ENCODE results near the gene MCM8. TPM values are rescaled to one million over a fixed set of nuclear protein-coding genes. Genes with fewer than 3 reads are reported as not detected.
"Not testable (repeated sequence)": the region's sequence is repeated elsewhere in the genome, so short reads cannot be mapped to it uniquely, and the experiment has no call there.

The MCM8 gene
- total RNA-seq, 3 donors from 2014 or later, result 19.7 to 27.3 (median 20.1) TPM

DNA sequence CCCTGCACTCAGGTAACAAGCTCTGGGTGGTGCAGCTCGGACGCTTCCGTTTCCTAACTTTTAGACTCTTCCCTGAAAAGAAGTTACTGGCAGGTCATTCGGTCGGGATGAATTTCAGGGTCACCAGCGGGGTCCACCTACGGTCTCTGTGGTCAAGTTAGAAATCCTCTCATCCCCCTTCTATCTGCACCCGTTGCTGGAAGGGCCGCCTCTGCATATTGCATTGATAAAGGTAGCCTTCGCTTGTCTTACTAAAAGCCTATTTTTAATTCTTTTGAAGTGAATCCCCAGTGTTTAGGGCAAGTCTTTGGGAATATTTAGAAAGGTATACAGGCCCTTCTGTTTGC, 56.1 kb downstream of the MCM8 start:
- DNase-seq, result no peak
- Mint-ChIP-seq H3K4me3 (peak overlapping the region; percentile 96), H3K36me3 (ENCODE audit: insufficient read depth) (peaks cover 10% of the 10 kb centered on the region), H3K4me1 (ENCODE audit: low read depth) (peaks cover 29% of the 10 kb centered on the region), H3K27me3 (ENCODE audit: low read depth) (no peaks in the 10 kb centered on the region), H3K9me3 (no peaks in the 10 kb centered on the region)
- ATAC-seq, result no peak

DNA sequence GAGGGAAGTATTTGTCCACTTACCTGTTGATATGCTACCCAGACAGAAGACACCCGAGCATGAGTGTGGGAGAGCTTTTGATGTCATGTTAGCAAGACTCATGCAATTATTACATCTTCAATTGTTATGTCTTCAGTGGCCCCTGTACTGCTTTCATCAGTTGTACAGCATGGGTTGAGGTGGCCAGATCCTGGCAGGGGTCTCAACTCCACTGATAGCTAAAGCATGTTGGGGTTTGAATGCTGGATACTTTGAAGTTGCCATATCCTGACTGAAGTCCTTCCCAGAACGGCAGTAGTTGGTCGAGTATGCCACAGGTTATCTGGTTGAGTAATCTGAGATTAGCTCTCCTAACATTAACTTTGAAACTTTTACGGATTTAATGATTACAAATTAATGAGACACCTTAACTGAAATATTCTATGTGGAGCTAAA, 56.7 kb downstream of the MCM8 start:
- Mint-ChIP-seq H3K27me3 (ENCODE audit: low read depth) (no peaks in the 10 kb centered on the region), H3K4me1 (ENCODE audit: low read depth) (peaks cover 31% of the 10 kb centered on the region), H3K9me3 (no peaks in the 10 kb centered on the region), H3K4me3 (peak overlapping the region; percentile 96), H3K36me3 (ENCODE audit: insufficient read depth) (peaks cover 15% of the 10 kb centered on the region)
- DNase-seq (no peak), ATAC-seq (no peak)

DNA sequence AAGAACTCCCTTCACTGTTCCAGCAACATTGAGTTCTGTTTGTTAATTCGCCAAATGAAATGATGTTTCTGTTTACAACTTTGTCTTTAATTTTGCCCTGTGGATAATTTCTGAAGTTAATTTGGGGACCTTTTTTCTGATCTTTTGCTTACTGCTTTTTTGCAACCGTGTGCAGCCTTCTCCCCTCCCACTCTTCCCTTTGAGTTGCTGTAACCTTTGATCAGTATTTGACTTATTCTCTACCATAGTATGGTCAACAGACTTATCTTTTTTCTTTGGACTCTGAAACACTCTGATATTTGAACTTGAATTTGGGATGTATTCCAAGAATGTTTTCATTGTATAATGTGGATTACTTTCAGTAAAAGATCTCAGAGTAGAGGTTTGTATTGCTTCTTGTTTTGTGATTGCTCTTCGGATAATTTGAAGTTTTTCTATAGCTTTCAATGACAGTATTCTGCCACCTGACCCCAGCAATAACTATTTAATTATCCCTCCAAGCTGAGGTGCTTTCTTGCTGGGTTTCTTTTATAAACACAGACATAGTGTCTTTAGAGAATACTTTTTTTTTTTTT, 57.2 kb downstream of the MCM8 start:
- Mint-ChIP-seq H3K4me3 (peak overlapping the region; percentile 96), H3K36me3 (ENCODE audit: insufficient read depth) (peaks cover 20% of the 10 kb centered on the region), H3K4me1 (ENCODE audit: low read depth) (peaks cover 36% of the 10 kb centered on the region), H3K27me3 (ENCODE audit: low read depth) (no peaks in the 10 kb centered on the region), H3K9me3 (no peaks in the 10 kb centered on the region)
- DNase-seq (no peak), ATAC-seq (no peak)

DNA sequence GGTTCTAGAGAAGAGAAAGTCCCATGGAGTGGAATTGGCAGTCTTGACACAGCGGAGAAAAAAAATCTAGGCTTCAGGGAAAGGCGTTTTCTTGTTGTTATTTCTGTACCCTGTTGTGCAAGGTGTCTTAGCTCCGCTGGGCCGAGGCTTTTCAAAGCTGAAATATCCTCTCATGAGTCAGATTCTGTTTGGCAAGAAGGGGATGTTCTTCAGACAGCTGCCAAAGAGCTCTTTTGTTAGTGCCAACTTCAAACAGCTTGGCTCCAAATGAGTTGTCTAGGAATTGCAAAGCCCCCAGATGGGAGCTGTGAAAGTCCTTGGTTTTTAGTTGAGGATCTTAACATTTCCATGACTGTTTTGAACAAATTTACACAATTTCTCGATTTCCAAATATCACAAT, 57.8 kb downstream of the MCM8 start:
- peaks cover 22% of the 10 kb centered on the region for H3K36me3 Mint-ChIP-seq (ENCODE audit: insufficient read depth)
- peak overlapping the region; percentile 96 for H3K4me3 Mint-ChIP-seq
- peaks cover 35% of the 10 kb centered on the region for H3K4me1 Mint-ChIP-seq (ENCODE audit: low read depth)
- ATAC-seq (no peak), DNase-seq (no peak)
- no peaks in the 10 kb centered on the region for H3K27me3 Mint-ChIP-seq (ENCODE audit: low read depth)
- no peaks in the 10 kb centered on the region for H3K9me3 Mint-ChIP-seq

DNA sequence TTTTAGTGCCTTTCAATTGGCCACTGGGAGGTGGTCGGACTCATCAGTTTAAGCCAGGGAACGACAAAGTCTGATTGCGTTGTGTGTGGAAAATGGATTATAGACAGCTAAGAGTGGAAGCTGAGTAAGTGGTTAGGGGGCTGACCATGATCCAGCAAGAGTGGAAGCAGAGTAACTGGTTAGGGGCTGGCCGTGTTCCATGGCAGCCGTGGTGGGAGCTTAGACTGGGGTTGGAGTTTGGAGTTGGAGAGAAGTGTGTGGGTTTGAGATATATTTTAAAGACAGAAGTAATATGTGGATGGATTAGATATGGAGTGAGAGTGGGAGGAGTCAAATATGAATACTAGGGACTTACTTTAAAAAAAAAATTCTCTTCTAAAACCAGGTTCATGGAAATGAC, 61.7 kb downstream of the MCM8 start:
- Mint-ChIP-seq H3K4me3 (no peak overlapping the region), H3K9me3 (no peaks in the 10 kb centered on the region), H3K4me1 (ENCODE audit: low read depth) (peaks cover 43% of the 10 kb centered on the region), H3K36me3 (ENCODE audit: insufficient read depth) (peaks cover 43% of the 10 kb centered on the region), H3K27me3 (ENCODE audit: low read depth) (no peaks in the 10 kb centered on the region)
- ATAC-seq (no peak), DNase-seq (no peak)

DNA sequence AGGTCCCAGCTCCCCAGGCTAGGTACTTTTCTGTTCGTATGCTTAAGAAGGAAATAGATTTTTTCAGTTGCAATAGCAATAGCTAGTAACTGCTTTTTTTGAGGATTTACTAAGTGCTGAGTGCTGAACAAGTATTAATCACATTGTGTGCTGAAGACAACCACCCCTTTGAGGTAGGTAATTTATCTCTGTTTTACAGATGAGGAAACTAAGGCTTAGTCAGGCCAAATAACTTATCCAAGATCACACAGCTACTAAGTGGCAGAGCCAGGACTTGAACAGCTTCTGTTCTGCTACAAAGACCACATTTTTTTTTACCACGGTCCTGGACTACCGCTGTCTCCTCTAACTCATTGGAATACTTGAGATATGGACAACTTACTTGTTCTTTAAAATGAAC, 63.6 kb downstream of the MCM8 start:
- no peaks in the 10 kb centered on the region for H3K27me3 Mint-ChIP-seq (ENCODE audit: low read depth)
- H3K9me3 Mint-ChIP-seq, result no peaks in the 10 kb centered on the region
- peaks cover 55% of the 10 kb centered on the region for H3K36me3 Mint-ChIP-seq (ENCODE audit: insufficient read depth)

DNA sequence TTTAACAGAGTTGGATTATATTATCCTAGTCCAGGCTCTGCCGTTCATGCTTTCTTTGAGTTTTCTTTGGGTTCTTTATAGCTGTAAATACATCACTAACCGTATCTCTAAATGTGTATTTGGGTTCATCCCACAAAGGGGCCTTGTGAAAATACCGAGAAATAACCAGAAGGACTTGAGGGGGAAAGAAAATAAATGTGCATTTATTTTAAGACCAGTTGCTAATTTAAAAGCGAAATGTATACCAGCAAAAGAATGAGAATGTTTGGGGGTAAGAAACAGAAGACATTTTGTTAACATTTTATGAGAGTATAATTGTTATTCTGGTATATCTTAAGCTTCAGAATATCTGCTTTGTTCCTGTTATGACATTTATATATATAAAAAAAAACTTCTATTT, 64.5 kb downstream of the MCM8 start:
- no peak overlapping the region for H3K4me3 Mint-ChIP-seq
- ATAC-seq (no peak), DNase-seq (no peak)
- no peaks in the 10 kb centered on the region for H3K9me3 Mint-ChIP-seq
- no peaks in the 10 kb centered on the region for H3K27me3 Mint-ChIP-seq (ENCODE audit: low read depth)
- peaks cover 53% of the 10 kb centered on the region for H3K36me3 Mint-ChIP-seq (ENCODE audit: insufficient read depth)
- peaks cover 35% of the 10 kb centered on the region for H3K4me1 Mint-ChIP-seq (ENCODE audit: low read depth)

More for the DNA sequence above, 63.6 kb downstream of the MCM8 start:
- no peak for ATAC-seq
- no peak for DNase-seq
- Mint-ChIP-seq H3K4me3 (no peak overlapping the region), H3K4me1 (ENCODE audit: low read depth) (peaks cover 38% of the 10 kb centered on the region)

DNA sequence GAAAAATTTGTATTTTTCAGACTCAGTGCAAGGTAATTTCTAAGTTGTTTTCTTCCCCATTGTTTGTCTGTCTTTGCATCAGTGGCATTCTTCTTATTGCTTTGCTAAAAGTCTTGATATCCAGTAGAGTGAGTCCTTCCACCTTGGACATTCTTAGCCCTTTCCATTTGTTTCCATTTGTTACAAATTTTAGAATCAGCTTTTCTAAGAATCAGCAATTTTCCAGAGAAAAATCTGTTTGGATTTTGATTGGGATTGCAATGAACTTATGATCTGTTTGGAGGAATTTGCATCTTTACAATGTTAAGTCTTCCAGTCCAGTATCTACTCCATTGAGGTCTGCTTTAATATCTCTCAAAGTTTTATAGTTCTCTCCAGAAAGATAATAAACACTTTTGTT, 67.0 kb downstream of the MCM8 start:
- H3K4me1 Mint-ChIP-seq (ENCODE audit: low read depth), result peaks cover 31% of the 10 kb centered on the region
- no peak overlapping the region for H3K4me3 Mint-ChIP-seq
- H3K27me3 Mint-ChIP-seq (ENCODE audit: low read depth), result no peaks in the 10 kb centered on the region
- ATAC-seq, result no peak
- H3K9me3 Mint-ChIP-seq, result no peaks in the 10 kb centered on the region
- H3K36me3 Mint-ChIP-seq (ENCODE audit: insufficient read depth), result peaks cover 41% of the 10 kb centered on the region
- no peak for DNase-seq

DNA sequence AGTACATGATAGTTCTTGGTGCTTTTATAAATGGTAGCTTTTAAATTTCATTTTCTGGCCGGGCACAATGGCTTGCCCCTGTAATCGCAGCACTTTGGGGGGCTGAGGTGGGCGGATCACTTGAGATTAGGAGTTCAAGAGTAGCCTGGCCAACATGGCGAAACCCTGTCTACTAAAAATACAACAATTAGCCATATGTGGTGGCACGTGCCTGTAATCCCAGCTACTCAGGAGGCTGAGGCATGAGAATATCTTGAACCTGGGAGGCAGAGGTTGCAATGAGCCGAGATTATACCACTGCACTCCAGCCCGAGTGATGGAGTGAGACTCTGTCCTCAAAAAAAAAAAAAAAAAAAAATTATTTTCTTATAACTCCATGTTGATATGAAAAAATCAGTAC, 67.4 kb downstream of the MCM8 start:
- DNase-seq (no peak), ATAC-seq (no peak)
- Mint-ChIP-seq H3K4me1 (ENCODE audit: low read depth) (peaks cover 28% of the 10 kb centered on the region), H3K9me3 (no peaks in the 10 kb centered on the region), H3K36me3 (ENCODE audit: insufficient read depth) (peaks cover 41% of the 10 kb centered on the region), H3K4me3 (no peak overlapping the region), H3K27me3 (ENCODE audit: low read depth) (no peaks in the 10 kb centered on the region)

DNA sequence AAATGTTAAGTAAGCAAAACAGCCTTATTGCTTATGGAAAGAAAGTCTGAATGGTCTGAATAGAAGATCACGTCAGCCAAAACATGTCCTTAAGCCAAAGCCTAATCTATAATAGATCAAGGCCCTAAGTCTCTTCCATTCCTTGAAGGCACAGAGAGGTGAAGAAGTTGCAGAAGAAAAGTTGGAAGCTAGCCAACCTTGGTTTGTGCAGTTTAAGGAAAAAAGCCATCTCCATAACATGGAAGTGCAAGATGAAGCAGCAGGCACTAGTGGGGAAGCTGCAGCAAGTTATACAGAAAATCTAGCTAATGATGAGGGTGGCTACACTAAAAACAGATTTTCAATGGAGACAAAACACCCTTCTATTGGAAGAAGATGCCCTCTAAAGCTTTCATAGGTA, 74.3 kb downstream of the MCM8 start:
- Mint-ChIP-seq H3K4me1 (ENCODE audit: low read depth) (peaks cover 19% of the 10 kb centered on the region), H3K27me3 (ENCODE audit: low read depth) (no peaks in the 10 kb centered on the region), H3K36me3 (ENCODE audit: insufficient read depth) (peaks cover 46% of the 10 kb centered on the region), H3K4me3 (no peak overlapping the region), H3K9me3 (no peaks in the 10 kb centered on the region)
- DNase-seq (no peak), ATAC-seq (no peak)

DNA sequence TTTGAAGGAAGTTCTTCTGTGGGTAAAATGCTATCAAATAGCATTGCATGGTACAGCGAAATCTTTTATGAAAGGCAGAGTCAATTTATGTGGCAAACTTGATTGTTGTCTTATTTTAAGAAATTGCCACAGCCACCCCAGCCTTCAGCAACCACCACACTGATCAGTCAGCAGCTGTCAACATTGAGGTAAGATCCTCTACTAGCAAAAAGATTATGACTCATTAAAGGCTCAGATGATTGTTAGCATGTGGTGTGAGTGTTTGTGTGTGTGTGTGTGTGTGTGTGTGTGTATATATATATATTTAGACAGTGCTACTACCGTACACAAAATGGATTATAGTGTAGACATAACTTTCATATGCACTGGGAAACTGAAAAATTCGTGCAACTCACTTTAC, 75.6 kb downstream of the MCM8 start:
- ATAC-seq, result peak in 1 of 2 donors; percentile 50
- H3K9me3 Mint-ChIP-seq, result no peaks in the 10 kb centered on the region
- H3K36me3 Mint-ChIP-seq (ENCODE audit: insufficient read depth), result peaks cover 43% of the 10 kb centered on the region
- no peak overlapping the region for H3K4me3 Mint-ChIP-seq
- no peaks in the 10 kb centered on the region for H3K27me3 Mint-ChIP-seq (ENCODE audit: low read depth)
- no peak for DNase-seq
- H3K4me1 Mint-ChIP-seq (ENCODE audit: low read depth), result peaks cover 28% of the 10 kb centered on the region

DNA sequence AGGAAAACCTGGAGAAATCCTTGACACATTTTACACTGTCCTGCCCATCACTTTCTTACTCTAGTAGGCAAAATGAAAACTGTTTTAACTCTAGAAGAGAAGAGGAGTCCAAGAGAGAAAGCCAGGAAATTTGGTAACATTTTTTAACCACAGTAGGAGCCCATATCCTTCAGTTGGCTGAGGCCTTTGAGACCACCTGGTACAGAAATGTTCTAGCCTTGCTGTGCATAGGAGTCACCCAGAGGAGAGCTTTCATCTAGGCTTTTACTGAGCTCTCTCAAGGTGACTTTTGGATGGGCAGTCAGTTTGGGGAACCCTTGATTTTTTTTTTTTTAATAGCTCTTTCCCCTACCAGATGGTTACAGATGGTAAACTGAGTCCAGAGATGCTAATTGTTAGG, 78.4 kb downstream of the MCM8 start:
- DNase-seq, result no peak
- Mint-ChIP-seq H3K9me3 (no peaks in the 10 kb centered on the region), H3K4me1 (ENCODE audit: low read depth) (peaks cover 29% of the 10 kb centered on the region), H3K36me3 (ENCODE audit: insufficient read depth) (peaks cover 40% of the 10 kb centered on the region), H3K27me3 (ENCODE audit: low read depth) (no peaks in the 10 kb centered on the region), H3K4me3 (no peak overlapping the region)
- ATAC-seq, result no peak

DNA sequence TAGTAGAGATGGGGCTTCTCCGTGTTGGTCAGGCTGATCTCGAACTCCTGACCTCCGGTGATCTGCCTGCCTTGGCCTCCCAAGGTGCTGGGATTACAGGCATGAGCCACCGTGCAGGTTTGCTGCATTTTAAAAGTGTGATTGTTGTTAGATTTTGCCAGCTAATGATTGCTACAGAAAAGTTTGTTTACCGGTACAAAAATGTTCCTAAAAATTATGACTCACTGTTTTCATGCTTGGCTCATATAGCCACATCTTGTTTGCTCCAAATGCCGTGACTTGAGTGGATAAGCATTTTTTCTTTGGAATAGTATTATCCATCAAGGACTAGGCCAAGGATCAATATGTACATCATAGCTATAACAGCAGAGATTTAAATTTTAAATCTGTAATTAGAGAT, 79.1 kb downstream of the MCM8 start:
- ATAC-seq (no peak), DNase-seq (no peak)
- no peak overlapping the region for H3K4me3 Mint-ChIP-seq
- no peaks in the 10 kb centered on the region for H3K9me3 Mint-ChIP-seq
- H3K36me3 Mint-ChIP-seq (ENCODE audit: insufficient read depth), result peaks cover 40% of the 10 kb centered on the region
- peaks cover 29% of the 10 kb centered on the region for H3K4me1 Mint-ChIP-seq (ENCODE audit: low read depth)
- no peaks in the 10 kb centered on the region for H3K27me3 Mint-ChIP-seq (ENCODE audit: low read depth)

DNA sequence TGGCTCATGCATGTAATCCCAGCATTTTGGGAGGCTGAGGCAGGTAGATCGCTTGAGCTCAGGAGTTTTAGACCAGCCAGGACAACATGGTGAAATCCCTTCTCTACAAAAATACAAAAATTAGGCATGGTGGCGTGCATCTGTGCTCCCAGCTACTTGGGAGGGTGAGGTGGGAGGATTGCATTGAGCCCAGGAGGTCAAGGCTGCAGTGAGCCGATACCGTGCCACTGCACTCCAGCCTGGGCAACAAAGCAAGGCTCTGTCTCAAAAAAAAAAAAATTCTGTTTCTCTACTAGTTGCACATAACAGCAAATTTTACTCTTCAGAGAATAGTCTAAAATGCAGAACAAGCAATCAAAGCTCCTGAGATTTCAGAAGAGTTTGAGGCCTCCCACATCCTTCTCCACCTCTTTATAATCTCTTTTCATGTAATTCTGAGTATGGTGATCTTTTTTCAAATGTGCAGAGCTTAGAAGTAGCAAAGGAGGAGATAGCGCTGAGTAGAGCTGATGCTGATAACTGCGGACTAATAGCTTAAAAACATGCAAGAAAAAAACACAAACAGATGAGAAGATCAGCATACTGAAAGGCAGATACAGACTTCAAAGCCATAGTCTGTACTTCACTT, 80.1 kb downstream of the MCM8 start:
- H3K27me3 Mint-ChIP-seq (ENCODE audit: low read depth), result no peaks in the 10 kb centered on the region
- ATAC-seq (no peak), DNase-seq (no peak)
- H3K9me3 Mint-ChIP-seq, result no peaks in the 10 kb centered on the region
- H3K36me3 Mint-ChIP-seq (ENCODE audit: insufficient read depth), result peaks cover 35% of the 10 kb centered on the region
- peaks cover 27% of the 10 kb centered on the region for H3K4me1 Mint-ChIP-seq (ENCODE audit: low read depth)
- no peak overlapping the region for H3K4me3 Mint-ChIP-seq

DNA sequence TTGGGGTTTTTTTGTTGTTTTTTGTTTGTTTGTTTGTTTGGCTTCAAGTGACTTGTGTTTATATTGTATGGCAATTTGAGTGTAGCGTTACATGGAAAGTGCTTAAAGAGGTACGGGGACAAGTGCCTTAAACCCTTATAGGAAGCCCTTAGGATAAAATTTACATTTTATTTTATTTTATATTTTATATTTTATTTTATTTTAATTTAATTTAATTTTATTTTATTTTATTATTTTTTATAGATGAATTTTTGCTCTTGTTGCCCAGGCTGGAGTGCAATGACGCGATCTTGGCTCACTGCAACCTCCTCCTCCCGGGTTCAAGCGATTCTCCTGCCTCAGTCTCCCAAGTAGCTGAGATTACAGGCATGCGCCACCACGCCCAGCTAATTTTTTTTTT, 82.5 kb downstream of the MCM8 start:
- not testable (repeated sequence) for ATAC-seq; DNase-seq; H3K4me3 Mint-ChIP-seq; H3K27me3 Mint-ChIP-seq (ENCODE audit: low read depth); H3K9me3 Mint-ChIP-seq
- peaks cover 18% of the 10 kb centered on the region for H3K4me1 Mint-ChIP-seq (ENCODE audit: low read depth)
- peaks cover 35% of the 10 kb centered on the region for H3K36me3 Mint-ChIP-seq (ENCODE audit: insufficient read depth)
